B cell (primary cell): Measurements from ENCODE around the gene VWCE.
"Not testable (repeated sequence)": the region's sequence is repeated elsewhere in the genome, so short reads cannot be mapped to it uniquely, and the experiment has no call there.

Experiments used
- CTCF ChIP-seq: fragments of 200-600 bp; IDR thresholded peaks from one replicate; pipeline ENCODE4 v1.8.0; 2022; ENCODE audit warnings: antibody characterized with exemption, mild to moderate bottlenecking
- EZH2 ChIP-seq: IDR thresholded peaks from 2 replicates; pipeline ENCODE4 v1.6.1; 2012; ENCODE audit warnings: borderline replicate concordance, low read depth, mild to moderate bottlenecking, moderate library complexity, low read length; ENCODE audit not compliant: insufficient read depth, poor library complexity, severe bottlenecking

GRCh38 chr11:61210629-61211028, 84.5 kb downstream of the VWCE start:
- not testable (repeated sequence) for TF ChIP-seq CTCF, EZH2
